GM18498 (cell line): ENCODE data around the gene PSMB10.
A peak's percentile ranks its signal among the peaks of the same experiment; 100 is the strongest.

Experiments
- ATAC-seq: cut with Tn5 transposase; IDR thresholded peaks from one replicate; pipeline ENCODE4 v1.9.1; 2021; ENCODE audit warnings: mild to moderate bottlenecking, moderate library complexity; ENCODE audit not compliant: unreplicated experiment

The PSMB10 gene

DNA sequence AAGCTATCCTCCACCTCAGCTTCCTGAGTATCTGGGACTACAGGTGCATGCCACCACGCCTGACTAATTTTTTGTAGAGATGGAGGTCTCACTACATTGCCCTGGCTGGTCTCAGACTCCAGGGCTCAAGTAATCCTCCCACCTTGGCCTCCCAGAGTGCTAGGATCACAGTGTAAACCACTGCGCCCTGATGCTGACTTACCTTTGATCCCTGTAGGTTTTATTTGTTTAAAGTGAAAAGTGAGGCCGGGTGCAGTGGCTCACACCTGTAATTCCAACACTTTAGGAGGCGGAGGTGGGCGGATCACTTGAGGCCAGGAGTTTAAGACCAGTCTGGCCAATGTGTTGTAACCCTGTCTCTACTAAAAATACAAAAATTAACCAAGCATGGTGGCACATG is 34.9 kb downstream of the PSMB10 start:
- ATAC-seq: no peak

DNA sequence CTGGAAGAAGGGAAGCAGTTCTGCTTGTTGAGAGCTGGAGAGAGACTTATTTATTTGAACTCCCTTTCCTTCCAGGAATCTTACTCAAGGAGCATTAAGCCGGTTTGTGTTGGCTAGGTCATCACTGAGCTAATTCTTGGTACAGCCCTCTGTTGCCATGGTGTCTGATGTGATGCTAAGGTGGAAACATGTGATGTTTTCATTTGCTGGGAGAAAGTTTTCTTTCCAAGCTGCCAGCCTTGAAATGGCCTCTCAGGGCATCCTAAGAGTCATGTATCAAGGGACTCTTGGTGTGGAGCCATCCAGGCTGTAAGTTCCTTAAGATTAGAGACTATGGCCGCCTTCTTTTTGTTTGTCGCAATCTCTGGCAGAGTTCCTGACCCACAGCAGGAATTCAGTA is 39.4 kb downstream of the PSMB10 start:
- no peak for ATAC-seq

DNA sequence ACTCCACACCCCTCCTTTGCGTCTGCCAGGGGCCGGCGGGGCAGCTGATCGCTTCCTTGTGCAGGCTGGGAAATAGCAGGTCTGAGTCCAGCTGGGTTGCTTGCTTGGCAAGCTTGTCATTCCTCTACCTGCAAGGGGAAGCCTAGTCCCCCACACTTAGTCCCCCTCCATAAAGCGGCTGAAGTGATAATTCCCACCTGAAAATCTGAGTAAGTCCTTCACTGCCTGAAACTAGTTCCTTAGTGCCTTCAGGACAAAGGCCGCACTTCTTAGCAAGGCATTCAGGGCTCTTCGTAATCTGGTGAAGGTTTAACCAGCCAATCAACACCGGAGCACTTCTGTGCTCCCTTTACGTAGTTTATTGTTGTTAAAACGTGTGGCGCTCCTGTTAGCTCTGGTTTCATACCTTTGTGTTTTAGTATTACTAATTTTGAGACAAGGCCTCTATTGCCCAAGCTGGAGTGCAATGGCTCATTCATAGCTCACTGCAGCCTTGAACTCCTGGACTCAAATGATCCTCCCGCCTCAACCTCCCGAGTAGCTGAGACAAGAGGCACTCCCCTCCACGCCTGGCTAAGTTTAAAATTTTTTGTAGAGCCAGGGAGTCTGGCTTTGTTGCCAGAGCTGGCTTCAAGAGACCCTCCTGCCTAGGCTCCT is 42.8 kb downstream of the PSMB10 start:
- no peak for ATAC-seq

DNA sequence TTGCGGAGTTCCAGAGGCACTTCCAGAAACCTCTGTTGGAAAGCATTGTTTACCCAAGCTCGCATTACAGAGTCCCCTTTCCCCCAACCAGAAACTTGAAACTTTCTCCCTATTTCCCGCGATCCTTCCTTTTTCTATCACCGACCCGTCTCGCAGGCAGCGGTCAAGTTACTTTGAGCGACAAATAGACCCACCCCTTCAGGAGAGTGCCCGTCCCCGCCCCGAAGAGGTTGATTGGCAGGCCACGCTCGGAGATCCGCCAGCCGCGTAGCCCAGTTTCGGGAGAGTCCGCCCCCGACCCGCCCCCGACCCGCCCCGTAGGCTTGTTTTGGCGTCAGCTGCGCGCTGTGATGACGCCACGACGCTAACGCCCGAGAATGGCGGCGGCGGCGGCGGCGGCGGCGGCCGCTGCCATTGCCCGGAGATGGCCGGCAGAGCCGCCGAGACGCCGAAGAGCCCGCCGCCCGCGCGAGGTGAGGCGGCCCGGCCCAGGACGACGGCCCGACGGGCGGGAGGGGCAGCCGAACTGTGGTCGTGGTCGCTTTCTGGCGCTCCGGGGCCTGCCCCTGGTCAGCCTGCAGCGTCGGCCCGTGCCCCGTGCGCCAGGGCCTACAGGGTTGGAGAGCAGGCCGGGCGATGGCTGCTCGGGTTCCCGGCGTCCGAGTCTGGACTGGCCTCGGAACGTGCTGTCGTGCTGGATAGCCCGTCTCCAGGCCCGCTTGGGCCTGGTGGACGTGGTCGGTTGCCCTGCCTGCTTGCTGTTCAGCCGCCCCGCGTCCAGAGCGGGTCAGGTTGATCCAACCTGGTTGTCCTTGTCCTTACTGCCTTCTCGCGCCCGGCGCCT is 43.5 kb downstream of the PSMB10 start, which contains the start of gene PSKH1:
Gene PSKH1, plus strand, starts transcription at position 356 of the 844 bp plus-strand sequence. CDS start 15,496 bp downstream, outside the sequence.
- peak; percentile 92 for ATAC-seq

DNA sequence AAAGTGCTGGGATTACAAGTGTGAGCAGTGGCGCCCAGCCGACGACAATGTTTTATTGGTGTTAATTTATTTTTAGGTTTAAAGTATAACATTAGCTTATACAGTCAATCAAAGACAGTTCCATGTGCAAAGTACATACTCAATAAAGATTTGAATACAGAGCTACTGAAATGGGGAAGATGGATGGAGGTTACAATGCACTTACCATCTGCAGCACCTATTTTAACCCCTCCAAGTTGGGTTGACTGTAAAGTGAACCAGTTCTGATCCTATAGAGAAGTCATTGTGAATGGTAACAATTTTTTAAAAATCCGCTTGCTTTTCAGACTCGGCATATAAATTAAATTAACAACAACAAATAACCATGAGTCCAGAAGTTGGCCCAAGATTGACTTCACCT is 44.3 kb downstream of the PSMB10 start:
- no peak for ATAC-seq

DNA sequence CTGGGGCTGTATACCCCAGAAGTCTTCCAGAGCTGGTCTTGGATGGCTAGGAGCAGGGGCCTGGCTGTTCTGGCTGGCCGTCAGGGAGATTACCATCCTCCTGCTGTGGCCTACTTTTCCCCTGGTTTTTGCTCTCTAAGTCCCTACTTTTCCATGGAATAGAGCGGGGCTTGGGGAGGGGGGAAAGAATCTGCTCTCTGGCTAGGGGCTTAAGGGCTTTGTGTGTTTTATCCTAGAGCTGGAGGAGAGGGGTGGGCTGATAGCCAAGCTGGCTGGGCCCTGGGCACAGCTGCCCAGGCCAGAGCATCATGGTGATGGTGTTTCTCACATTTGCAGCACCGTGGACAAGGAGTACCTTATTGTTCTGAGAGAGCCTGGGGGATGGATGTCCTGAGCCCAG is 48.3 kb downstream of the PSMB10 start:
- no peak for ATAC-seq

DNA sequence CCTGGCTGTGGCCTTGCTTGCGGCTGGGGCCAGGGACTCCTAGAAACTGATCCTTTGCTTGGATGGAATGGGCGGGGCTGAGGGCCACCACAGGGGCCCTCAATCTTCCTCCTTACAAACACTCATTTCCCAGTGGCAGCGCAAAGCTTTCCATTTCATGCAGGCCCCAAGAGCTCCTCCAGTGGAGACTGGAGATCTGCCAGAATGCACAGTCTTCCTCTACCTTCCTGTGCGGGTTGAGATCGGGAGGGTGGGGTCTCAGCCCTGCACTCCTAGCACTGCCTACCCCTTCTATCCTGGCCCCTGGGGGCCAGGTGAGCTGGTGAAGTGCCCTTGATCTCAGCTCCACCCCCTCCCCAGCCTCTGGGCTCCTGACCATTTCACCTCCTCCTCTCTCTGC is 50.3 kb downstream of the PSMB10 start:
- ATAC-seq: no peak

DNA sequence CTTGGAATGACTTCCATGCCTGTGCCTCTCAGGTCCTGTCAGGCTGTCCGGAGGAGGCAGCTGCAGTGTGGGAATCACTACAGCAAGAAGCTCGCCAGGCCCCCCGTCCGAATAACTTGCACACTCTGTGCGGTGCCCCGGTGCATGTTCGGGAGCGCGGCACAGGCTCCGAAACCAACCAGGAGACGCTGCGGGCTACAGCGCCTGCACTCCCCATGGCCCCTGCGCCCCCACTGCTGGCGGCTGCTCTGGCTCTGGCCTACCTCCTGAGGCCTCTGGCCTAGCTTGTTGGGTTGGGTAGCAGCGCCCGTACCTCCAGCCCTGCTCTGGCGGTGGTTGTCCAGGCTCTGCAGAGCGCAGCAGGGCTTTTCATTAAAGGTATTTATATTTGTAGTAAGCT is 50.7 kb downstream of the PSMB10 start:
- no peak for ATAC-seq

DNA sequence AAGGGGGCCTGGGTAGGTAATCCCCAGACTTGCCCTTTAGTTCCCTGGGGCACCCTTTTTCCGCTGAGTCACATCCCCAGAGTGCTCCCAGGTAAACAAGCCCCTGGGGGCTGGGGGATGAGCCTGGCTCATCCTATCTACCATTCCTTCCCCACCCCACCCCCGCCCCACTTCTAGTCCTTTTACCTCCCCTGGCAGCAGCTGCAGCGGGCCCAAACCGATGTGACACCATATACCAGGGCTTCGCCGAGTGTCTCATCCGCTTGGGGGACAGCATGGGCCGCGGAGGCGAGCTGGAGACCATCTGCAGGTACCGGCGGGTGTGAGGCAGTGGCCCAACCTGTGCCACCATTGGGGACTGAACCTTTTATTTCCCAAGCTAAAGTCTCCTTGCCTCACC is 51.1 kb downstream of the PSMB10 start:
- no peak for ATAC-seq

DNA sequence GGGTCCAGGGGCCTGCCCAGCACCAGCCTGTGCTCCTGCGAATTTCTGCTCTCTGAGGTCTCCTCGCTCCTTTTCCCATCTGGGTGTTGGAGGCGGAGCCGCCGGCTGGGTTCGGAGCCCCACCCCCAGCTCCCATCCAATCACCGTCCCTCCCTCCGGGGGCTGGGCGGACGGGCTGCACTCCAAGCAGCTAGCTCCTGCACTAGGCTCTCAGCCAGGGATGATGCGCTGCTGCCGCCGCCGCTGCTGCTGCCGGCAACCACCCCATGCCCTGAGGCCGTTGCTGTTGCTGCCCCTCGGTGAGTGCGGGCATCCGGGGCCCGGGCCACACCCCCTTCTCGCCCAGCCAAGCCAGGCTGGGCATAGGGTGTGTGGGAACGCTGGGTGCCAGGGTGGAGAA is 52.0 kb downstream of the PSMB10 start, which contains the start of gene NRN1L:
Gene NRN1L, plus strand, starts transcription at position 202 of the 400 bp plus-strand sequence. Its CDS starts 19 bp downstream, at position 221.
- no peak for ATAC-seq
